ENCODE data around the gene ARHGEF28.
A peak's percentile ranks its signal among the peaks of the same experiment; 100 is the strongest.

Gene ARHGEF28

DNA sequence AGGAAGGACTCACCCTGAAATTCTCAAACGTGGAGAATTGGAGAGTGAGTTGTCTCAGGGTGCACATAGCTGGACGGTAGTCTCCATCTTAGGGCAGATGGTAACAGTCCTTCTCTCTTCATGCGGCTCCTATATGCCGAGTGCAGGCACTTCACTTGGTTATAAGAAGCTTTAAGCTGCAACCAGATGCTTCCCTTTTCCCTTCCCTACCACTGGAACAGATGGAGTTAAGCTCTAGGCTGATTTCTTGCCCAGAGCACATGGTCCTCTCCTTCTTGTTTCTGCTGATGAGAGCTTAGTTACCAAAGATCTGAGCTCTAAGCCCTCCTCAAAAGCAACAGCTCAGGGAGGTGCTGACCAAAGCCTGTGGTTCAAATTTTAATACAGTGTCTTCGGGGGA lies 355.7 kb downstream of the ARHGEF28 start:
- Histone ChIP-seq H3K9me3 (ENCODE audit: insufficient read depth, low read depth, low read length) (no peaks in the 10 kb centered on the region), H3K4me3 (ENCODE audit: low read length, poor library complexity, severe bottlenecking) (no peak overlapping the region), H3K4me1 (ENCODE audit: insufficient read depth, low read length, poor library complexity, severe bottlenecking) (peaks cover 4% of the 10 kb centered on the region), H3K27me3 (ENCODE audit: insufficient read depth, low read length, poor library complexity, severe bottlenecking) (no peaks in the 10 kb centered on the region), H4K20me1 (ENCODE audit: insufficient read depth, low read length, poor library complexity, severe bottlenecking) (no peaks in the 10 kb centered on the region), H2AFZ (ENCODE audit: low read length) (no peak overlapping the region), H3K9ac (ENCODE audit: low read depth, low read length, poor library complexity, severe bottlenecking) (no peak overlapping the region), H3K9me2 (replicated peaks; ENCODE audit: low read depth, low read length) (no peaks in the 10 kb centered on the region), H3F3A (ENCODE audit: low read depth) (no peaks in the 10 kb centered on the region), H3K36me3 (ENCODE audit: insufficient read depth, low read length) (no peaks in the 10 kb centered on the region), H3K79me2 (ENCODE audit: insufficient read depth, low read length) (no peaks in the 10 kb centered on the region), H3K4me2 (ENCODE audit: low read depth, low read length, poor library complexity, severe bottlenecking) (no peak overlapping the region)
- TF ChIP-seq, protein P1, sequence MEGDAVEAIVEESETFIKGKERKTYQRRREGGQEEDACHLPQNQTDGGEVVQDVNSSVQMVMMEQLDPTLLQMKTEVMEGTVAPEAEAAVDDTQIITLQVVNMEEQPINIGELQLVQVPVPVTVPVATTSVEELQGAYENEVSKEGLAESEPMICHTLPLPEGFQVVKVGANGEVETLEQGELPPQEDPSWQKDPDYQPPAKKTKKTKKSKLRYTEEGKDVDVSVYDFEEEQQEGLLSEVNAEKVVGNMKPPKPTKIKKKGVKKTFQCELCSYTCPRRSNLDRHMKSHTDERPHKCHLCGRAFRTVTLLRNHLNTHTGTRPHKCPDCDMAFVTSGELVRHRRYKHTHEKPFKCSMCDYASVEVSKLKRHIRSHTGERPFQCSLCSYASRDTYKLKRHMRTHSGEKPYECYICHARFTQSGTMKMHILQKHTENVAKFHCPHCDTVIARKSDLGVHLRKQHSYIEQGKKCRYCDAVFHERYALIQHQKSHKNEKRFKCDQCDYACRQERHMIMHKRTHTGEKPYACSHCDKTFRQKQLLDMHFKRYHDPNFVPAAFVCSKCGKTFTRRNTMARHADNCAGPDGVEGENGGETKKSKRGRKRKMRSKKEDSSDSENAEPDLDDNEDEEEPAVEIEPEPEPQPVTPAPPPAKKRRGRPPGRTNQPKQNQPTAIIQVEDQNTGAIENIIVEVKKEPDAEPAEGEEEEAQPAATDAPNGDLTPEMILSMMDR (conservative IDR thresholded peaks at IDR 0.05; ENCODE audit: low read length), result no peak
- no peak for TF ChIP-seq EZH2phosphoT487 (IDR thresholded peaks at IDR 0.05; ENCODE audit: borderline replicate concordance)

DNA sequence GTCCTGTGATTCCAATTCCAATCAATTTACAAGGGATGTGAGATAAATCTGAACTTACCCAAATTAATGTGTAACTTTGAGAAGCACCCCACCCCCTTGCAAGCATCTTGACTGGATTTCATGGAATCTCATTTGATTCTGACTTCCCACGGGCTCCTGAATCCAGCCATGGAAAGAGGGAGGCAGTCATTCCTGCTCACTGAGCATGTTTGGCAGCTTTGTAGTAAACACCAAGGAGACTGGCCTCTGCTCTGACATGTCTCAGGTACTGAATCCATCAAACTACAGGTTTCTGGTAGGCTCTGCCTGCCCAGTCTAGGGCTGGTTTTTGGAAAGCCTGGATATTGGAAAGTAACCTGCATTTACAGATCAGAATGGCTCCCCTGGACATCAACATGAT lies 357.6 kb downstream of the ARHGEF28 start:
- H3K79me2 ChIP-seq (ENCODE audit: insufficient read depth, low read length), result no peaks in the 10 kb centered on the region
- no peaks in the 10 kb centered on the region for H4K20me1 ChIP-seq (ENCODE audit: insufficient read depth, low read length, poor library complexity, severe bottlenecking)
- H3K4me2 ChIP-seq (ENCODE audit: low read depth, low read length, poor library complexity, severe bottlenecking), result no peak overlapping the region
- H3K9me3 ChIP-seq (ENCODE audit: insufficient read depth, low read depth, low read length), result no peaks in the 10 kb centered on the region
- no peaks in the 10 kb centered on the region for H3K9me2 ChIP-seq (replicated peaks; ENCODE audit: low read depth, low read length)
- no peak overlapping the region for H2AFZ ChIP-seq (ENCODE audit: low read length)
- no peak for TF ChIP-seq EZH2phosphoT487 (IDR thresholded peaks at IDR 0.05; ENCODE audit: borderline replicate concordance)
- TF ChIP-seq, protein P1 (conservative IDR thresholded peaks at IDR 0.05; ENCODE audit: low read length), result no peak
- H3K27me3 ChIP-seq (ENCODE audit: insufficient read depth, low read length, poor library complexity, severe bottlenecking), result no peaks in the 10 kb centered on the region
- no peaks in the 10 kb centered on the region for H3K36me3 ChIP-seq (ENCODE audit: insufficient read depth, low read length)
- H3K4me1 ChIP-seq (ENCODE audit: insufficient read depth, low read length, poor library complexity, severe bottlenecking), result no peaks in the 10 kb centered on the region
- H3K9ac ChIP-seq (ENCODE audit: low read depth, low read length, poor library complexity, severe bottlenecking), result no peak overlapping the region
- H3K4me3 ChIP-seq (ENCODE audit: low read length, poor library complexity, severe bottlenecking), result no peak overlapping the region
- no peaks in the 10 kb centered on the region for H3F3A ChIP-seq (ENCODE audit: low read depth)

- H3K9me3 ChIP-seq (ENCODE audit: insufficient read depth, low read depth, low read length), result no peaks in the 10 kb centered on the region
- no peak overlapping the region for H2AFZ ChIP-seq (ENCODE audit: low read length)
- H3K9ac ChIP-seq (ENCODE audit: low read depth, low read length, poor library complexity, severe bottlenecking), result no peak overlapping the region
- peaks cover 9% of the 10 kb centered on the region for H3K4me1 ChIP-seq (ENCODE audit: insufficient read depth, low read length, poor library complexity, severe bottlenecking)
- TF ChIP-seq EZH2phosphoT487 (IDR thresholded peaks at IDR 0.05; ENCODE audit: borderline replicate concordance), result no peak
- TF ChIP-seq, protein P1 (conservative IDR thresholded peaks at IDR 0.05; ENCODE audit: low read length), result peak; percentile 81
- no peaks in the 10 kb centered on the region for H3K79me2 ChIP-seq (ENCODE audit: insufficient read depth, low read length)
- H3F3A ChIP-seq (ENCODE audit: low read depth), result no peaks in the 10 kb centered on the region
- H3K9me2 ChIP-seq (replicated peaks; ENCODE audit: low read depth, low read length), result no peaks in the 10 kb centered on the region
- no peaks in the 10 kb centered on the region for H3K36me3 ChIP-seq (ENCODE audit: insufficient read depth, low read length)
- H3K27me3 ChIP-seq (ENCODE audit: insufficient read depth, low read length, poor library complexity, severe bottlenecking), result no peaks in the 10 kb centered on the region
- H4K20me1 ChIP-seq (ENCODE audit: insufficient read depth, low read length, poor library complexity, severe bottlenecking), result no peaks in the 10 kb centered on the region
- H3K4me3 ChIP-seq (ENCODE audit: low read length, poor library complexity, severe bottlenecking), result no peak overlapping the region
- no peak overlapping the region for H3K4me2 ChIP-seq (ENCODE audit: low read depth, low read length, poor library complexity, severe bottlenecking)
These were observed 359.1 kb downstream of the ARHGEF28 start for GRCh38 chr5:73985145-73985544.

All from Loucy (cell line).